Activated CD4-positive, alpha-beta memory T cell treated with anti-CD3 and anti-CD28 coated beads, Interleukin-2, amount 10 ng/mL, durations not matched to agents 7 days and 5 days (primary cell): ENCODE data around the gene FAM228B. TPM values are rescaled to one million over a fixed set of nuclear protein-coding genes. Genes with fewer than 3 reads are reported as not detected.

Source experiments
- CTCF ChIA-PET: fragments of 350-600 bp; sonication (Branson Sonifier 250); formaldehyde crosslinking; loops from one replicate; lab custom pipeline; 2021; ENCODE audit warnings: antibody characterized with exemption, inconsistent platforms; lab: Charles Lee
- POLR2A ChIA-PET: fragments of 350-600 bp; sonication (Branson Sonifier 250); formaldehyde crosslinking; loops from one replicate; lab custom pipeline; 2021; ENCODE audit warnings: antibody characterized with exemption; lab: Charles Lee
- DNase-seq: peaks from one replicate; pipeline ENCODE4 v3.0.0-alpha.2; 2020
- H3K27ac Mint-ChIP-seq: one replicate; pipeline ENCODE4 v1.8.0; 2021; ENCODE audit warnings: mild to moderate bottlenecking, mixed read lengths
- H3K27me3 Mint-ChIP-seq: one replicate; pipeline ENCODE4 v1.8.0; 2021; ENCODE audit warnings: mixed read lengths
- H3K36me3 Mint-ChIP-seq: one replicate; pipeline ENCODE4 v1.8.0; 2021; ENCODE audit warnings: low read depth, mixed read lengths
- H3K4me1 Mint-ChIP-seq: one replicate; pipeline ENCODE4 v1.8.0; 2021; ENCODE audit warnings: mixed read lengths
- H3K4me3 Mint-ChIP-seq: one replicate; pipeline ENCODE4 v1.8.0; 2021; ENCODE audit warnings: mild to moderate bottlenecking, mixed read lengths
- H3K9me3 Mint-ChIP-seq: one replicate; pipeline ENCODE4 v1.8.0; 2021; ENCODE audit warnings: mixed read lengths
- total RNA-seq, 2 experiments: library from RNA; stranded (reverse); gene quantifications; one replicate each; pipeline ENCODE4 v1.2.3, GENCODE V29; 2021

The FAM228B gene
- 1 to 10 TPM; 7.2 to 8.4 TPM for total RNA-seq

DNA sequence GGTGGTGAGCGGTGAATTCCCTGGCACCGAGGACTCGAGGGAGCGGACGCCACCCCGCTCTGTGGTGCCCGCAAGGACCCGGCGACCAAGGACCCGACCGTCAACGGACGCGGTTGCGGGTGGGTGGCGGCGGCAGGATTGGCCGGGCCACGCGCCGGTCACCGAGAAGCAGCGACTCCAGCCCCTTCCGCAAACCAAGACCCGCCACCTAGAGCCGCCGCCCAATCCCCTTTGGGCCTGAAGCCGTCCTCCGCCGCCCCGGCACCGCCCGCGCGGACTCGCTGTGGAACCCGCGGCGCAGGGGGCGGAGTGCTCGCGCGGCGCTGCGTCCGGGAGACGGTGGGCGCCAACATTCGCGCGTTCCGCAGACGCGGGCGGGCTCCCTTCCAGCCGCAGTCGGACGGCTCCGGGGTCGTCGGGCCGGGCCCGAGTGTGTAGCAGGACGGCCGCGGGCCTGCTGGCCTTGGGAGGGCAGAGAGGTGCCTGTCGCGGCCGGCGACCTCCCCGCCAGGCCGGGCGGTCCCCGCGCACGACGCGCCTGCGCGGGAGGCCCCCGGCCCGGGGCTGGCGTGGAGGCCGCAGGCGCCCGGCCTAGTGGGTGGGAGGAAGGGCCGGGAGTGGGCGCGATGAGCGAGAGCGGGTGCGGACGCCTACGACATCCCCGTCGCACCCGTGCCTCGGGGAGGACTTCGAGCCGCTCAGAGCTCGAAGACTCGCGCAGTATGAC lies at the start of gene FAM228B, which contains the start of gene PFN4:
Gene FAM228B (plus strand): TSS at position 275 of the 727 bp plus-strand sequence. CDS start 893 bp downstream, outside the sequence.
Gene PFN4 (minus strand): TSS at position 140 of the 727 bp plus-strand sequence. CDS start 799 bp downstream, outside the sequence.
- Mint-ChIP-seq H3K36me3 (peaks cover 3% of the 10 kb centered on the region), H3K4me3 (peak within 1 kb of the TSS; percentile 71), H3K27ac (peak within 1 kb of the TSS; percentile 41), H3K4me1 (peaks cover 17% of the 10 kb centered on the region), H3K9me3 (no peaks in the 10 kb centered on the region), H3K27me3 (no peaks in the 10 kb centered on the region)
- POLR2A ChIA-PET, result interaction anchor here (0.8 to 1.7 kb wide), 8 partner anchors 40 to 197 kb away, joined by 3 to 5 read pairs (median 4); partner anchors contain the start of genes ATAD2B, FKBP1B, SF3B6 and WDCP
- CTCF ChIA-PET, result interaction anchor here (0.9 to 2.4 kb wide), 5 partner anchors 39 to 198 kb away, joined by 5 to 9 read pairs (median 6); partner anchors contain the start of genes ATAD2B and TP53I3
- DNase-seq, result peak; percentile 69

DNA sequence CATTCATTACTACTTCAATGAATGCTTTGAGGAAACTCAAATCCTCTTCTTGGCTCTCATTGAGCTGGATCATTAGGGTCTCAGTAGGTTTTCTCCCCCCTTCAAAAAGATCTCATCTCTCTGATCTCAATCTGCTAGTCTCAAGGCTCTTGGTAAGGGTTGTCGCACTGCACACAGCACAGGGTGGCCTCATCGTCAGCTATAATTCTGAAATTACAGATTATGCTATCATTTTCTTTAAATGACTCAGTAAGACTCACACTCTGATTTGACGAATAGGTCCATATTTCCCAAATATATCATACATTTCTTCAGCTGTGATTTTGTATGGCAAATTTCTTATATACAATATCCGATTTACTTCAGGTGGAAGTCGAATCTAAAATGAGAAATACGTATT lies 49.5 kb upstream of the FAM228B start:
- Mint-ChIP-seq H3K4me3 (no peak overlapping the region), H3K27me3 (no peaks in the 10 kb centered on the region), H3K36me3 (peaks cover 30% of the 10 kb centered on the region), H3K9me3 (no peaks in the 10 kb centered on the region), H3K27ac (no peak overlapping the region), H3K4me1 (peaks cover 44% of the 10 kb centered on the region)
- ChIA-PET CTCF (interaction anchor here (1.9 to 2.8 kb wide), 3 partner anchors 10 to 249 kb away, joined by 4 to 12 read pairs (median 11); partner anchors contain the start of gene TP53I3), POLR2A (interaction anchor here (0.5 kb wide), 1 partner anchor 48 kb away, joined by 3 read pairs; no protein-coding TSS in a partner anchor)
- no peak for DNase-seq

DNA sequence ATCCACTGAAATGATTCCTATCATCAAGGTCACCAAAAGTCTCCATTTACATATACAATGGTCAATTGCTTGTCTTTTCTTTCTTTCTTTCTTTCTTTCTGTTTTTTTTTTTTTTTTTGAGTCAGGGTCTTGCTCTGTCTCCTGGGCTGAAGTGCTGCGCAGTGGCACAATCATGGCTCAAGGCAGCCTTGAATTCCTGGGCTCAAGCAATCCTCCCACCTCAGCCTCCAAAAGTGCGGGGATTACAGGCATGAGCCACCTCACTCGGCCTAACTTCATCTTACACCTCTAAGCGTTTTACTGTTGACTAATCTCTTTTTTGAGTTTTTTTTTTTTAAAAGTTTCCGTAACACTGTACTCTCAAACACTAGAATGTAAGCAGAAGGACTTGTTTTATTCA lies 48.0 kb upstream of the FAM228B start:
- H3K4me1 Mint-ChIP-seq, result peaks cover 41% of the 10 kb centered on the region
- DNase-seq, result no peak
- H3K27me3 Mint-ChIP-seq, result no peaks in the 10 kb centered on the region
- H3K27ac Mint-ChIP-seq, result peak overlapping the region; percentile 96
- peaks cover 20% of the 10 kb centered on the region for H3K36me3 Mint-ChIP-seq
- ChIA-PET CTCF (interaction anchor here (2.1 to 2.4 kb wide), 2 partner anchors 10 to 251 kb away, joined by 6 to 10 read pairs; partner anchors contain the start of gene TP53I3), POLR2A (interaction anchor here (2.8 to 3.4 kb wide), 2 partner anchors 28 to 149 kb away, joined by 34 to 64 read pairs; partner anchors contain the start of genes ATAD2B and WDCP)
- peak overlapping the region; percentile 98 for H3K4me3 Mint-ChIP-seq
- no peaks in the 10 kb centered on the region for H3K9me3 Mint-ChIP-seq

DNA sequence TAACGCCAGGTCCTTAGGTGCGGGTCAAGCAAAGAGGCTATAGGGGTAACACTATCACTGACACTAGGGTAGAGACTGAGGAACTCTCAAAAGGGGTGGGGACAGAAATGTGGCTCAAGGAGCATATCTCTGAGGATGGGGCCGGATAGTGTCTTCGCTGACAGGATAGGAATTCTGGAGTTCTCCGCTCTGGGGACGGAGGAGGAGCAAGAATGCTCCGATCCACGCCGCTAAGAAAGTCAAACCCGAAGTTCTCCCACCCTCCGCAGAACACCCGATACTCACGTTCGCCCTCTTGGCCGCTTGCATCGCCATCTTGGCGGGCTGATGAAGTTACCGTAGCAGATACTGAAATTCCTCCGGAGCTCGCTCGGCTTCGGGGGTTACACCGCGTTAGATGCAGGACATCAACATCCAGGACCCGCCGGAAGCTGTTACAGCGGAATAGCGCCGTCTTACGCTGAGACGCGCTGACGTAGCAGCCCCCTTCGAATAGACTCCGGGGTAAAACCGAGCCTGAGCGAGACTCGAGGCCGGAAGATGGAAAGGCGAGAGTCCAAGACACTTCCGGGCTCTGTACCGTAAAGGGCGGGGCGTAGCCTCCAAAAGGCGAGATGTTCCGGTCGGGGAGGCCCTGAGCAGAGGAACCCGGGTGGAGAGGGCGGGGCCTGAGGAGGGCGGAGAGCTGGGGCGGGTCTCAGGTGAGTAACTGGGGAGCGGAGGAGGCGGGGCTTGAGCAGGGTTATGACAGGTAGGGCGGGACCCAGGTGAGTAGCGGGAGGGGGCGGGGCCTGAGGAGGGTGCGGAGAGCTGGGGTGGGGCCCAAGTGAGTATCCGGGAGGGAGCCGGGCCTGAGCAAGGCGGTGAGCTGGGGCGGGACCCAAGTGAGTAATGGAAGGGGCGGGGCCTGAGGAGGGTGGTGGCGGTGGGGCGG lies 47.1 kb upstream of the FAM228B start, which contains the start of gene SF3B6:
Gene SF3B6 (minus strand): TSS at position 412 of the 934 bp plus-strand sequence. CDS start 97 bp downstream, at position 315.
- H3K36me3 Mint-ChIP-seq, result peaks cover 23% of the 10 kb centered on the region
- H3K27me3 Mint-ChIP-seq, result no peaks in the 10 kb centered on the region
- H3K4me3 Mint-ChIP-seq, result peak within 1 kb of the TSS; percentile 98
- DNase-seq, result peak; percentile 100
- peak within 1 kb of the TSS; percentile 96 for H3K27ac Mint-ChIP-seq
- ChIA-PET CTCF (interaction anchor here (0.7 to 2.4 kb wide), 7 partner anchors 9 to 252 kb away, joined by 3 to 22 read pairs (median 4); partner anchors contain the start of genes ATAD2B, TP53I3 and WDCP), POLR2A (interaction anchor here (0.6 to 3.4 kb wide), 18 partner anchors 9 to 1802 kb away, joined by 3 to 64 read pairs (median 5); partner anchors contain the start of genes ASXL2, ATAD2B, CENPO and FKBP1B)
- H3K4me1 Mint-ChIP-seq, result peaks cover 38% of the 10 kb centered on the region
- no peaks in the 10 kb centered on the region for H3K9me3 Mint-ChIP-seq

DNA sequence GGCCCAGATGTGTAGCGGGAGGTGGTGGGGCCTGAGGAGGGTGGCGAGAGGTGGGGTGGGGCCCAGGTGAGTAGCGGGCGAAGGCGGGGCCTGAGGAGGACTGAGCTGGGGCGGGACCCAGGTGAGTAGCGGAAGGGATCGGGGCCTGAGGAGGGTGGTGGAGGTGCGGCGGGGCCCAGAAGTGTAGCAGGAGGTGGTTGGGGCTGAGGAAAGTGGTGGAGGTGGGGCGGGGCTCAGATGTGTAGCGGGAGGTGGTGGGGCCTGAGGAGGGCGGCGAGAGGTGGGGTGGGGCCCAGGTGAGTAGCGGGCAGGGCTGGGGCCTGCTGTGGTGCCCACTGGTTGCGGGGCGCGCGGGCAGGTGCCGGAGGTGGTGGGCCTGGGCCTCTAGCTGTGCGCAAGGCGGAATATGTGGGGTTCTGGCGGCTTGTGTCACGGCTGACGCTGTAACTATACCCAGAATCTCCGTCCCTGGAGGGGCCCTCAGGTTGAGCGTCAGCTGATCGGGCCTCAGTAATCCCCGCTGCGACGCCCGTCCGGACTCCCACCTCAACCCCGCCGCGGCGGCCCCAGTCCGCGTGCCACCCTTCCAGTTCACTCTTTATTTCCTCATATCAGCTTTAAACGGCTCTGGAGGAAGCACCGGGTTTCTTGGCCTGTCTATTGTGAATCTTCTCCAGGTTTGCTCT lies 46.3 kb upstream of the FAM228B start:
- Mint-ChIP-seq H3K27me3 (no peaks in the 10 kb centered on the region), H3K4me1 (peaks cover 38% of the 10 kb centered on the region), H3K9me3 (no peaks in the 10 kb centered on the region), H3K36me3 (peaks cover 27% of the 10 kb centered on the region), H3K27ac (peak overlapping the region; percentile 96), H3K4me3 (peak overlapping the region; percentile 98)
- POLR2A ChIA-PET, result interaction anchor here (0.6 to 3.4 kb wide), 15 partner anchors 8 to 1801 kb away, joined by 3 to 64 read pairs (median 5); partner anchors contain the start of genes ASXL2, ATAD2B, CENPO and FKBP1B
- CTCF ChIA-PET, result interaction anchor here (0.7 to 2.4 kb wide), 7 partner anchors 8 to 253 kb away, joined by 3 to 22 read pairs (median 4); partner anchors contain the start of genes ATAD2B, TP53I3 and WDCP
- no peak for DNase-seq

DNA sequence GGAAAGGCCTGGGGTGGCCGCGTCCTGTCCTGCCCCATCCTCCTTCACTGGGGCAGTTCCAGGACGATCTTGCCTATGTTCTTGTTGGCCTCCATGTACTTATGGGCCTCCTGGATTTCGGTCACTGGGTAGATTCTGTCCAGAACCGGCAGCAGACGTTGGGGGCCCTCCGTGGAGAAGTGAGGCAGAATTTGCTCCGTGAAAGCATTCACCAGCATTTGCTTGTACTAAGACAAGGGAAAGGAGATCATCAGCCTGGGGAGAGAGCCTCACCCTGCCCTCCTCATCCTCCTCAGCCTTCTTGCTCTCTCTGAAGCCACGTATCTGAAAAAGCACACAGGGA lies 45.8 kb upstream of the FAM228B start:
- Mint-ChIP-seq H3K9me3 (no peaks in the 10 kb centered on the region), H3K36me3 (peaks cover 26% of the 10 kb centered on the region), H3K4me3 (peak overlapping the region; percentile 98), H3K4me1 (peaks cover 37% of the 10 kb centered on the region), H3K27ac (peak overlapping the region; percentile 96), H3K27me3 (no peaks in the 10 kb centered on the region)
- CTCF ChIA-PET, result interaction anchor here (1.4 to 2.4 kb wide), 3 partner anchors 23 to 253 kb away, joined by 4 to 22 read pairs (median 10); partner anchors contain the start of gene ATAD2B
- POLR2A ChIA-PET, result interaction anchor here (1.3 to 3.4 kb wide), 6 partner anchors 7 to 151 kb away, joined by 3 to 64 read pairs (median 11); partner anchors contain the start of genes ATAD2B, FKBP1B, TP53I3 and WDCP
- DNase-seq, result no peak

DNA sequence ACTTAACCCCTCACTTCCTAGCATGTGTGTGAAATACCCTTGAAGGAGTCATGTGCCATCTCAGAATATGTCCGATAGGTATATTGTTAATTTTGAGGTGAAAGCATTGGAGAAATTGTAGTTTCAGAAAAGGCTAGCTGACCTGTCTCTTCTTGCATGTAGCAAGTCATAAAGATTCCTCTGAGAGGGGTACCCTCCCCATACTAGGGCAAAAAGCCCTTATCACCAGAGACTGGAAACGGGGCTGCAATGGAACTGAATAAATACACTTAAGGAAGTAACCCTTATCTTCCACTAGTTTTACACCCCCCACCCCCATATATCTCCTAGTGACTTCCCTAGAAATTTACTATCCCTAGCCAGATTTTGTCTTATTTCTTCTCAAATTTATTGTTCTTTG lies 45.4 kb upstream of the FAM228B start:
- Mint-ChIP-seq H3K4me3 (peak overlapping the region; percentile 98), H3K27ac (peak overlapping the region; percentile 96), H3K27me3 (no peaks in the 10 kb centered on the region), H3K4me1 (peaks cover 35% of the 10 kb centered on the region), H3K9me3 (no peaks in the 10 kb centered on the region), H3K36me3 (peaks cover 23% of the 10 kb centered on the region)
- POLR2A ChIA-PET, result interaction anchor here (1.3 to 3.4 kb wide), 6 partner anchors 29 to 152 kb away, joined by 3 to 64 read pairs (median 12); partner anchors contain the start of genes ATAD2B, FKBP1B, UBXN2A and WDCP
- no peak for DNase-seq
- CTCF ChIA-PET, result interaction anchor here (0.7 to 3.5 kb wide), 3 partner anchors 9 to 253 kb away, joined by 4 to 17 read pairs (median 9); partner anchors contain the start of gene ATAD2B

DNA sequence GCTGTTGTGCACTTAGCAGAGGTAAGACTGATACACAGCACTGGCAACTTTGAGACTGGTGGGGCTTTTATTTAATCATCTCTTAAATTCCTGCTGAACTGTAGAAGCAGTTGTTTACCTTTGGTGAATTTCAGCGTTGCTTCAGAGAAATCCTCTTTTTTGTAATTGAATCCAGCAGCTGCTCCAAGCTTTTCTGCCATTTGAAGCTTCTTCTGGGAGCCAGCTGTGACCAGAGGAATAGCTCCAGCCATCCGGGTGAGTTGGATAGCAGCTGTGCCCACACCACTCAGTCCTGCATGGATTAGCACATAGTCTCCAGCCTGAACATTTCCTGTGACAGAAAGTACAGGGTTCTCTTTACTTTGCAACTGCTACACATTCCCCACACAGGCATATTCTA lies 42.6 kb upstream of the FAM228B start:
- POLR2A ChIA-PET, result no interaction called here
- DNase-seq, result no peak
- no peak overlapping the region for H3K27ac Mint-ChIP-seq
- CTCF ChIA-PET, result interaction anchor here (3.5 kb wide), 1 partner anchor 154 kb away, joined by 17 read pairs; the partner anchor contains the start of gene ATAD2B
- peaks cover 32% of the 10 kb centered on the region for H3K4me1 Mint-ChIP-seq
- no peaks in the 10 kb centered on the region for H3K27me3 Mint-ChIP-seq
- no peaks in the 10 kb centered on the region for H3K9me3 Mint-ChIP-seq
- no peak overlapping the region for H3K4me3 Mint-ChIP-seq
- peaks cover 10% of the 10 kb centered on the region for H3K36me3 Mint-ChIP-seq

DNA sequence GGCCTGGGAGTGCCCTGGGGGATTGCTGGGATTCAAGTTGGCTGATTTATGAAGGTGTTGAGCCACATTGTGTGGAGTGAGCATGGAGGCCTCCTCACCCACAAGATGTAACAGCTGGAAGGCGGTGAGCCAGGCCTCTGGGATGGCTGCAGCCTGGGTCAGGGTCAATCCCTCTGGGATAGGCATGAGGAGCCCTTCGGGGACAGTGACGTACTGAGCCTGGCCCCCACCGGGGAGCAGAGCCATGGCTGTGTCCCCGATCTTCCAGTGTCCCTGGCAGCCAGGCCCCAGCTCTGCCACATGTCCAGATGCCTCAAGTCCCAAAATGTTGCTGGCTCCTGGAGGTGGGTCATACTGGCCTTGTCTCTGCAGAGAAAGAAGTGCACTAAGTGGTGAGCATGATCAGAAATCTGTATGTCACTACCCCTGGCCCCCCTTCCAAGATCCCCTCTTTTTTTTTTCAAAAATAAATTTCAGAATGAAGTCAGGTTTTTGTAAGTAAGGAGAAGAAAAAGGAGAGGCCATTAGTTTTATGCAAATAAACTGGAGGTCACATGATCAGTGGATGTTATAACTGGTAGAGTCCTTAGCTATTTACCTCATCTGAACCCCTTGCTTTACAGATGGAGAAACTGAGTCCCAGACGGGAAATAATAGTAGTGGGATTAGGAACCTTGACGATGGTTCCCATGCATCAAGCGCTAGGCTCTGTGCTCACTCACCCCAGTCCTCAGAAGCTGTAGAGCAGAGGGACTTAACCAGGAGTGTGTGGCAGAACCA lies 40.3 kb upstream of the FAM228B start:
- H3K4me1 Mint-ChIP-seq, result peaks cover 21% of the 10 kb centered on the region
- CTCF ChIA-PET, result interaction anchor here (0.6 to 3.9 kb wide), 24 partner anchors 10 to 294 kb away, joined by 3 to 80 read pairs (median 6); partner anchors contain the start of genes ATAD2B, FAM228B and WDCP
- POLR2A ChIA-PET, result interaction anchor here (1.0 to 4.1 kb wide), 4 partner anchors 36 to 276 kb away, joined by 3 to 45 read pairs (median 10); partner anchors contain the start of genes ATAD2B and WDCP
- DNase-seq, result no peak
- no peaks in the 10 kb centered on the region for H3K9me3 Mint-ChIP-seq
- no peaks in the 10 kb centered on the region for H3K27me3 Mint-ChIP-seq
- peak overlapping the region; percentile 85 for H3K4me3 Mint-ChIP-seq
- H3K27ac Mint-ChIP-seq, result no peak overlapping the region
- H3K36me3 Mint-ChIP-seq, result peaks cover 10% of the 10 kb centered on the region
